Astrocyte (in vitro differentiated cells and primary cell): ENCODE measurements around the gene PARK7. TPM values are rescaled to one million over a fixed set of nuclear protein-coding genes. Genes with fewer than 3 reads are reported as not detected.

ENCODE experiments used
- DNase-seq: peaks from one replicate; pipeline ENCODE4 v3.0.0-alpha.2; 2010; ENCODE audit warnings: low read depth
- FAIRE-seq: peaks from 2 replicates; lab custom pipeline; 2011; peaks lifted over from hg19 to GRCh38; lab: Jason Lieb, UNC
- H2AFZ ChIP-seq: 2 replicates; pipeline ENCODE4 v1.6.0; 2012; ENCODE audit warnings: low read depth, low read length, inconsistent platforms
- H3K27ac ChIP-seq: 2 replicates; pipeline ENCODE4 v1.5.1; 2011; ENCODE audit warnings: low read depth, low read length, inconsistent platforms
- H3K27me3 ChIP-seq: 2 replicates; pipeline ENCODE4 v1.6.0; 2011; ENCODE audit warnings: low read length, inconsistent platforms; ENCODE audit not compliant: insufficient read depth
- H3K36me3 ChIP-seq: 2 replicates; pipeline ENCODE4 v1.5.1; 2011; ENCODE audit warnings: low read length, inconsistent platforms; ENCODE audit not compliant: insufficient read depth
- H3K4me1 ChIP-seq: 2 replicates; pipeline ENCODE4 v1.5.1; 2011; ENCODE audit warnings: low read length, inconsistent platforms; ENCODE audit not compliant: insufficient read depth
- H3K4me2 ChIP-seq: 2 replicates; pipeline ENCODE4 v1.6.0; 2012; ENCODE audit warnings: low read length, inconsistent platforms
- H3K4me3 ChIP-seq: 2 replicates; pipeline ENCODE4 v1.5.1; 2011; ENCODE audit warnings: low read depth, mild to moderate bottlenecking, low read length, inconsistent platforms; ENCODE audit not compliant: insufficient read depth
- H3K79me2 ChIP-seq: 2 replicates; pipeline ENCODE4 v1.6.0; 2012; ENCODE audit warnings: mild to moderate bottlenecking, low read length, inconsistent platforms; ENCODE audit not compliant: insufficient read depth
- H3K9ac ChIP-seq: 2 replicates; pipeline ENCODE4 v1.6.0; 2012; ENCODE audit warnings: mild to moderate bottlenecking, low read length, inconsistent platforms
- H3K9me3 ChIP-seq: 2 replicates; pipeline ENCODE4 v1.5.1; 2012; ENCODE audit warnings: low read depth, mild to moderate bottlenecking, low read length, inconsistent platforms; ENCODE audit not compliant: insufficient read depth
- H4K20me1 ChIP-seq: 2 replicates; pipeline ENCODE4 v1.6.0; 2012; ENCODE audit warnings: low read length, inconsistent platforms; ENCODE audit not compliant: insufficient read depth
- H3K27ac Mint-ChIP-seq: one replicate; pipeline ENCODE4 v1.8.0; 2021; ENCODE audit warnings: mild to moderate bottlenecking, mixed read lengths; ENCODE audit not compliant: unreplicated experiment
- H3K27me3 Mint-ChIP-seq: one replicate; pipeline ENCODE4 v1.8.0; 2021; ENCODE audit warnings: low read depth, mixed read lengths; ENCODE audit not compliant: unreplicated experiment
- H3K36me3 Mint-ChIP-seq: one replicate; pipeline ENCODE4 v1.8.0; 2021; ENCODE audit warnings: low read depth, mixed read lengths; ENCODE audit not compliant: unreplicated experiment
- H3K4me1 Mint-ChIP-seq: one replicate; pipeline ENCODE4 v1.8.0; 2021; ENCODE audit warnings: low read depth, mixed read lengths; ENCODE audit not compliant: unreplicated experiment
- H3K4me3 Mint-ChIP-seq: one replicate; pipeline ENCODE4 v1.8.0; 2021; ENCODE audit warnings: mild to moderate bottlenecking, moderate library complexity, mixed read lengths; ENCODE audit not compliant: unreplicated experiment
- H3K9me3 Mint-ChIP-seq: one replicate; pipeline ENCODE4 v1.8.0; 2021; ENCODE audit warnings: mild to moderate bottlenecking, mixed read lengths; ENCODE audit not compliant: unreplicated experiment
- EZH2 ChIP-seq: IDR thresholded peaks from 2 replicates; pipeline ENCODE4 v1.6.1; 2012; ENCODE audit warnings: mild to moderate bottlenecking, low read length, inconsistent platforms; ENCODE audit not compliant: insufficient read depth
- total RNA-seq: library from RNA; stranded (reverse); gene quantifications from 2 replicates; pipeline ENCODE4 v1.2.1, GENCODE V29; 2021
- TF ChIP-seq, protein P1 (sequence below): IDR thresholded peaks from 2 replicates; pipeline ENCODE4 v1.5.1; 2011; ENCODE audit warnings: low read depth, mild to moderate bottlenecking, inconsistent platforms, low read length, moderate library complexity; ENCODE audit not compliant: insufficient read depth

Gene PARK7
- total RNA-seq, 1 donor from 2014 or later: 282 TPM

GRCh38 chr1:7993593-7994479 lies 32.3 kb downstream of the PARK7 start:
- Histone ChIP-seq H3K4me3 (no peak overlapping the region), H3K27ac (peak overlapping the region; percentile 80), H3K4me2 (peak overlapping the region; percentile 71), H4K20me1 (no peaks in the 10 kb centered on the region), H3K36me3 (no peaks in the 10 kb centered on the region), H3K79me2 (no peaks in the 10 kb centered on the region), H3K27me3 (no peaks in the 10 kb centered on the region), H3K4me1 (peaks cover 10% of the 10 kb centered on the region), H3K9me3 (no peaks in the 10 kb centered on the region), H3K9ac (peak overlapping the region; percentile 13), H2AFZ (no peak overlapping the region)
- peak; percentile 60 for FAIRE-seq
- H3K27ac Mint-ChIP-seq: peak overlapping the region; percentile 51
- peaks cover 5% of the 10 kb centered on the region for H3K36me3 Mint-ChIP-seq
- H3K4me1 Mint-ChIP-seq: peaks cover 7% of the 10 kb centered on the region
- TF ChIP-seq, protein P1, sequence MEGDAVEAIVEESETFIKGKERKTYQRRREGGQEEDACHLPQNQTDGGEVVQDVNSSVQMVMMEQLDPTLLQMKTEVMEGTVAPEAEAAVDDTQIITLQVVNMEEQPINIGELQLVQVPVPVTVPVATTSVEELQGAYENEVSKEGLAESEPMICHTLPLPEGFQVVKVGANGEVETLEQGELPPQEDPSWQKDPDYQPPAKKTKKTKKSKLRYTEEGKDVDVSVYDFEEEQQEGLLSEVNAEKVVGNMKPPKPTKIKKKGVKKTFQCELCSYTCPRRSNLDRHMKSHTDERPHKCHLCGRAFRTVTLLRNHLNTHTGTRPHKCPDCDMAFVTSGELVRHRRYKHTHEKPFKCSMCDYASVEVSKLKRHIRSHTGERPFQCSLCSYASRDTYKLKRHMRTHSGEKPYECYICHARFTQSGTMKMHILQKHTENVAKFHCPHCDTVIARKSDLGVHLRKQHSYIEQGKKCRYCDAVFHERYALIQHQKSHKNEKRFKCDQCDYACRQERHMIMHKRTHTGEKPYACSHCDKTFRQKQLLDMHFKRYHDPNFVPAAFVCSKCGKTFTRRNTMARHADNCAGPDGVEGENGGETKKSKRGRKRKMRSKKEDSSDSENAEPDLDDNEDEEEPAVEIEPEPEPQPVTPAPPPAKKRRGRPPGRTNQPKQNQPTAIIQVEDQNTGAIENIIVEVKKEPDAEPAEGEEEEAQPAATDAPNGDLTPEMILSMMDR: no peak
- no peak for TF ChIP-seq EZH2
- peaks cover 5% of the 10 kb centered on the region for H3K9me3 Mint-ChIP-seq
- DNase-seq: peak; percentile 95
- H3K27me3 Mint-ChIP-seq: no peaks in the 10 kb centered on the region
- H3K4me3 Mint-ChIP-seq: no peak overlapping the region

GRCh38 chr1:7994827-7995226 lies 33.3 kb downstream of the PARK7 start:
- Histone ChIP-seq H3K4me2 (peak overlapping the region; percentile 71), H3K27ac (peak overlapping the region; percentile 48), H3K4me3 (no peak overlapping the region), H3K4me1 (peaks cover 10% of the 10 kb centered on the region), H3K79me2 (no peaks in the 10 kb centered on the region), H3K9ac (no peak overlapping the region), H3K9me3 (no peaks in the 10 kb centered on the region), H2AFZ (no peak overlapping the region), H3K36me3 (no peaks in the 10 kb centered on the region), H4K20me1 (no peaks in the 10 kb centered on the region), H3K27me3 (no peaks in the 10 kb centered on the region)
- TF ChIP-seq, protein P1: no peak
- TF ChIP-seq EZH2: no peak
- H3K4me1 Mint-ChIP-seq: peaks cover 7% of the 10 kb centered on the region
- FAIRE-seq (no peak), DNase-seq (no peak)
- no peak overlapping the region for H3K4me3 Mint-ChIP-seq
- peaks cover 5% of the 10 kb centered on the region for H3K9me3 Mint-ChIP-seq
- no peaks in the 10 kb centered on the region for H3K27me3 Mint-ChIP-seq
- H3K36me3 Mint-ChIP-seq: peaks cover 2% of the 10 kb centered on the region
- peak overlapping the region; percentile 51 for H3K27ac Mint-ChIP-seq

GRCh38 chr1:7995437-7995836 lies 33.9 kb downstream of the PARK7 start:
- peaks cover 10% of the 10 kb centered on the region for H3K4me1 ChIP-seq
- H3K27me3 ChIP-seq: no peaks in the 10 kb centered on the region

More at GRCh38 chr1:7995437-7995836, 33.9 kb downstream of the PARK7 start:
- TF ChIP-seq, protein P1: no peak
- no peak for TF ChIP-seq EZH2
- Histone ChIP-seq H4K20me1 (no peaks in the 10 kb centered on the region), H2AFZ (no peak overlapping the region), H3K9ac (no peak overlapping the region), H3K4me2 (no peak overlapping the region), H3K79me2 (no peaks in the 10 kb centered on the region), H3K9me3 (no peaks in the 10 kb centered on the region), H3K27ac (no peak overlapping the region), H3K4me3 (no peak overlapping the region), H3K36me3 (no peaks in the 10 kb centered on the region)
- H3K27ac Mint-ChIP-seq: no peak overlapping the region
- H3K4me3 Mint-ChIP-seq: no peak overlapping the region
- peaks cover 7% of the 10 kb centered on the region for H3K4me1 Mint-ChIP-seq
- H3K9me3 Mint-ChIP-seq: peaks cover 5% of the 10 kb centered on the region
- H3K36me3 Mint-ChIP-seq: peaks cover 2% of the 10 kb centered on the region
- DNase-seq (no peak), FAIRE-seq (no peak)
- H3K27me3 Mint-ChIP-seq: no peaks in the 10 kb centered on the region
